SK-N-SH (cell line): ENCODE measurements around the gene S100A5. TPM values are rescaled to one million over a fixed set of nuclear protein-coding genes. Genes with fewer than 3 reads are reported as not detected.

Source experiments
- CTCF ChIA-PET: fragments of 300-600, 350-600 bp; formaldehyde crosslinking; extraction: SDS; loops from one replicate; lab custom pipeline; 2021; lab: Yijun Ruan, JAX
- POLR2A ChIA-PET: fragments of 350-600 bp; sonication (Branson Sonifier 250); formaldehyde crosslinking; extraction: SDS; loops from one replicate; lab custom pipeline; 2020; ENCODE audit warnings: antibody characterized with exemption, inconsistent platforms; lab: Yijun Ruan, JAX
- DNase-seq: peaks from one replicate; pipeline ENCODE4 v3.0.0; 2012
- H2AFZ ChIP-seq: fragments of 200-600 bp; sonication (generic); 2 replicates; pipeline ENCODE4 v1.8.1; 2016; ENCODE audit warnings: antibody characterized with exemption, mild to moderate bottlenecking, low read depth
- H3F3A ChIP-seq: fragments of 200-600 bp; sonication (generic); replicated peaks from 2 replicates; pipeline ENCODE3; 2016; ENCODE audit warnings: antibody characterized with exemption, mild to moderate bottlenecking; ENCODE audit not compliant: insufficient read depth
- H3K27ac ChIP-seq, 2 experiments: fragments of 200-500 bp in 1 of 2; fragments of 200-600 bp in 1 of 2; sonication (Bioruptor generic) in 1 of 2; sonication (generic), shearing (Covaris generic) in 1 of 2; 2 replicates each; pipeline versions ENCODE4 v1.5.1 to v1.6.1; 2014 to 2016; ENCODE audit warnings: low read depth in 2 of 2, inconsistent platforms in 1 of 2, low read length in 1 of 2, mild to moderate bottlenecking in 1 of 2, mixed read lengths in 1 of 2
- H3K27me3 ChIP-seq: fragments of 200-600 bp; sonication (generic), shearing (Covaris generic); 2 replicates; pipeline ENCODE4 v1.6.1; 2016; ENCODE audit warnings: mixed run types; ENCODE audit not compliant: insufficient read depth
- H3K36me3 ChIP-seq, 2 experiments: fragments of 200-500 bp in 1 of 2; fragments of 200-600 bp in 1 of 2; sonication (Bioruptor generic) in 1 of 2; sonication (generic) in 1 of 2; replicated peaks in 1 of 2; 2 replicates each; pipeline versions ENCODE3 to v1.5.1; 2014 to 2016; ENCODE audit warnings: low read length in 1 of 2, mild to moderate bottlenecking in 1 of 2; ENCODE audit not compliant: insufficient read depth in 2 of 2, control insufficient read depth in 1 of 2
- H3K4me1 ChIP-seq, 2 experiments: fragments of 200-500 bp in 1 of 2; fragments of 200-600 bp in 1 of 2; sonication (Bioruptor generic) in 1 of 2; sonication (generic), shearing (Covaris generic) in 1 of 2; 2 replicates each; pipeline versions ENCODE4 v1.5.1 to v1.6.1; 2014 to 2016; ENCODE audit warnings: low read depth in 1 of 2, low read length in 1 of 2, mixed run types in 1 of 2; ENCODE audit not compliant: insufficient read depth in 2 of 2, control insufficient read depth in 1 of 2
- H3K4me2 ChIP-seq: fragments of 200-600 bp; sonication (generic), shearing (Covaris generic); 2 replicates; pipeline ENCODE4 v1.6.1; 2017; ENCODE audit warnings: mixed run types
- H3K4me3 ChIP-seq, 2 experiments: fragments of 200-500 bp in 1 of 2; fragments of 200-600 bp in 1 of 2; sonication (Bioruptor generic) in 1 of 2; sonication (generic), shearing (Covaris generic) in 1 of 2; 2 replicates each; pipeline versions ENCODE4 v1.5.1 to v1.8.1; 2014 to 2016; ENCODE audit warnings: low read depth in 2 of 2, inconsistent platforms in 1 of 2, low read length in 1 of 2, mild to moderate bottlenecking in 1 of 2, mixed read lengths in 1 of 2, moderate library complexity in 1 of 2
- H3K79me2 ChIP-seq: fragments of 200-600 bp; sonication (generic); 2 replicates; pipeline ENCODE4 v1.8.1; 2017; ENCODE audit warnings: mild to moderate bottlenecking; ENCODE audit not compliant: insufficient read depth
- H3K9ac ChIP-seq: fragments of 200-600 bp; sonication (generic); 2 replicates; pipeline ENCODE4 v1.6.1; 2017; ENCODE audit warnings: mixed run types
- H3K9me2 ChIP-seq: fragments of 200-600 bp; sonication (generic); 2 replicates; pipeline ENCODE4 v1.6.1; 2017; ENCODE audit warnings: mixed run types
- H3K9me3 ChIP-seq: fragments of 200-600 bp; sonication (generic); 2 replicates; pipeline ENCODE4 v1.6.1; 2017; ENCODE audit warnings: mixed run types, mild to moderate bottlenecking, moderate library complexity
- H4K20me1 ChIP-seq: fragments of 200-600 bp; sonication (generic); 2 replicates; pipeline ENCODE4 v1.6.1; 2017; ENCODE audit warnings: mild to moderate bottlenecking, mixed run types; ENCODE audit not compliant: insufficient read depth
- ELF1 ChIP-seq: IDR thresholded peaks from 2 replicates; pipeline ENCODE4 v1.4.0; 2012
- EP300 ChIP-seq, 2 experiments: IDR thresholded peaks; 2 replicates each; pipeline versions ENCODE4 v1.4.0 to v1.6.1; 2012; ENCODE audit warnings: borderline replicate concordance in 1 of 2, low read depth in 1 of 2, low read length in 1 of 2
- FOSL2 ChIP-seq: IDR thresholded peaks from 2 replicates; pipeline ENCODE4 v1.4.0; 2012; ENCODE audit warnings: low read depth, mild to moderate bottlenecking, moderate library complexity, borderline replicate concordance
- FOXJ3 ChIP-seq: sonication (generic); formaldehyde crosslinking; IDR thresholded peaks from 2 replicates; pipeline ENCODE4 v1.5.1; 2020; ENCODE audit warnings: mild to moderate bottlenecking, missing genetic modification reagents
- GABPA ChIP-seq: IDR thresholded peaks from 2 replicates; pipeline ENCODE4 v1.4.0; 2012; ENCODE audit warnings: low read depth, mild to moderate bottlenecking
- GATA2 ChIP-seq: sonication (generic); formaldehyde crosslinking; IDR thresholded peaks from 2 replicates; pipeline ENCODE4 v1.5.0; 2020; ENCODE audit warnings: mild to moderate bottlenecking, missing genetic modification reagents
- MEF2A ChIP-seq: IDR thresholded peaks from 2 replicates; pipeline ENCODE4 v1.4.0; 2012; ENCODE audit warnings: low read depth, borderline replicate concordance
- MXI1 ChIP-seq: IDR thresholded peaks from 2 replicates; pipeline ENCODE4 v1.6.1; 2012; ENCODE audit warnings: mild to moderate bottlenecking, low read depth, low read length, improper control_type of control experiment
- NFIC ChIP-seq: IDR thresholded peaks from 2 replicates; pipeline ENCODE4 v1.4.0; 2012; ENCODE audit warnings: borderline replicate concordance
- NRF1 ChIP-seq: IDR thresholded peaks from 2 replicates; pipeline ENCODE4 v1.6.1; 2012; ENCODE audit warnings: low read depth, mild to moderate bottlenecking, low read length
- RCOR1 ChIP-seq: fragments of 150-350 bp; IDR thresholded peaks from 2 replicates; pipeline ENCODE4 v1.6.1; 2017; ENCODE audit warnings: antibody characterized with exemption, low read length
- REST ChIP-seq: IDR thresholded peaks from 2 replicates; pipeline ENCODE4 v1.6.1; 2012; ENCODE audit warnings: mild to moderate bottlenecking, low read depth, low read length, moderate library complexity
- RXRA ChIP-seq: IDR thresholded peaks from 2 replicates; pipeline ENCODE4 v1.4.0; 2012; ENCODE audit warnings: low read depth, mild to moderate bottlenecking, borderline replicate concordance
- SIN3A ChIP-seq: IDR thresholded peaks from 2 replicates; pipeline ENCODE4 v1.6.1; 2012; ENCODE audit warnings: low read depth, mild to moderate bottlenecking, low read length, moderate library complexity, borderline replicate concordance
- YY1 ChIP-seq: IDR thresholded peaks from 2 replicates; pipeline ENCODE4 v1.4.0; 2012; ENCODE audit warnings: low read depth, mild to moderate bottlenecking
- ZBTB33 ChIP-seq: IDR thresholded peaks from 2 replicates; pipeline ENCODE4 v1.4.0; 2012; ENCODE audit warnings: low read depth, borderline replicate concordance
- whole genome bisulfite sequencing: methylation state at CpG from one replicate; pipeline ENCODE4 v1.1.6; 2017; ENCODE audit warnings: low lambda C conversion rate; 5-methylcytosine and 5-hydroxymethylcytosine counted together
- polyA plus RNA-seq, 3 experiments: library from polyadenylated mRNA; depleted of rRNA; stranded (reverse); fragments of >200 nt; gene quantifications; 2 replicates each; pipeline ENCODE4 v1.2.3, GENCODE V29; 2012
- TF ChIP-seq, protein P1 (sequence below): IDR thresholded peaks from 2 replicates; pipeline ENCODE4; 2012
- TF ChIP-seq, protein P2 (sequence below): fragments of 150-350 bp; IDR thresholded peaks from 2 replicates; pipeline ENCODE4 v1.6.1; 2017; ENCODE audit warnings: antibody characterized with exemption, low read length, low read depth, borderline replicate concordance
- TF ChIP-seq, protein P3 (sequence below): IDR thresholded peaks from 2 replicates; pipeline ENCODE4 v1.4.0; 2012; ENCODE audit warnings: low read depth, borderline replicate concordance

The S100A5 gene
- polyA plus RNA-seq, 1 of the 3 experiments (the other 2 are of a cell fraction) = 0.15 TPM

- Histone ChIP-seq H3K4me2 (no peak overlapping the region), H3K4me1 (peaks cover 15 to 38% of the 10 kb centered on the region in 2 experiments; a peak in 3 of 4 replicates), H3K27ac (no peak overlapping the region), H3K36me3 (peaks cover 4 to 11% of the 10 kb centered on the region in 2 experiments), H3K9me3 (no peaks in the 10 kb centered on the region), H3K9me2 (no peaks in the 10 kb centered on the region), H3K4me3 (no peak overlapping the region), H3K9ac (no peak overlapping the region), H2AFZ (no peak overlapping the region), H3F3A (peaks cover 40% of the 10 kb centered on the region), H3K27me3 (no peaks in the 10 kb centered on the region), H3K79me2 (peaks cover 30% of the 10 kb centered on the region), H4K20me1 (peaks cover 4% of the 10 kb centered on the region; the same call in 1 of the 2 replicates)
- ChIA-PET CTCF (interaction anchor here (0.9 to 8.4 kb wide), 3 partner anchors 26 to 35 kb away, joined by 3 to 45 read pairs (median 20); no protein-coding TSS in a partner anchor), POLR2A (no interaction called here)
- TF ChIP-seq GATA2 (no peak), ZBTB33 (no peak), GABPA (no peak), RXRA (no peak), FOXJ3 (CRISPR knock-in tag) (no peak), FOSL2 (no peak), NRF1 (no peak), NFIC (no peak), SIN3A (no peak), EP300 (IDR thresholded peaks at IDR 0.05; ENCODE audit: borderline replicate concordance in 1 of 2, low read depth in 1 of 2, low read length in 1 of 2) (no peak), ELF1 (no peak), MXI1 (no peak), REST (no peak), RCOR1 (no peak), MEF2A (no peak), YY1 (no peak)
- TF ChIP-seq, protein P1, sequence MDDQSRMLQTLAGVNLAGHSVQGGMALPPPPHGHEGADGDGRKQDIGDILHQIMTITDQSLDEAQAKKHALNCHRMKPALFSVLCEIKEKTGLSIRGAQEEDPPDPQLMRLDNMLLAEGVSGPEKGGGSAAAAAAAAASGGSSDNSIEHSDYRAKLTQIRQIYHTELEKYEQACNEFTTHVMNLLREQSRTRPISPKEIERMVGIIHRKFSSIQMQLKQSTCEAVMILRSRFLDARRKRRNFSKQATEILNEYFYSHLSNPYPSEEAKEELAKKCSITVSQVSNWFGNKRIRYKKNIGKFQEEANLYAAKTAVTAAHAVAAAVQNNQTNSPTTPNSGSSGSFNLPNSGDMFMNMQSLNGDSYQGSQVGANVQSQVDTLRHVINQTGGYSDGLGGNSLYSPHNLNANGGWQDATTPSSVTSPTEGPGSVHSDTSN = no peak
- TF ChIP-seq, protein P2, sequence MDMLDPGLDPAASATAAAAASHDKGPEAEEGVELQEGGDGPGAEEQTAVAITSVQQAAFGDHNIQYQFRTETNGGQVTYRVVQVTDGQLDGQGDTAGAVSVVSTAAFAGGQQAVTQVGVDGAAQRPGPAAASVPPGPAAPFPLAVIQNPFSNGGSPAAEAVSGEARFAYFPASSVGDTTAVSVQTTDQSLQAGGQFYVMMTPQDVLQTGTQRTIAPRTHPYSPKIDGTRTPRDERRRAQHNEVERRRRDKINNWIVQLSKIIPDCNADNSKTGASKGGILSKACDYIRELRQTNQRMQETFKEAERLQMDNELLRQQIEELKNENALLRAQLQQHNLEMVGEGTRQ = no peak
- TF ChIP-seq, protein P3, sequence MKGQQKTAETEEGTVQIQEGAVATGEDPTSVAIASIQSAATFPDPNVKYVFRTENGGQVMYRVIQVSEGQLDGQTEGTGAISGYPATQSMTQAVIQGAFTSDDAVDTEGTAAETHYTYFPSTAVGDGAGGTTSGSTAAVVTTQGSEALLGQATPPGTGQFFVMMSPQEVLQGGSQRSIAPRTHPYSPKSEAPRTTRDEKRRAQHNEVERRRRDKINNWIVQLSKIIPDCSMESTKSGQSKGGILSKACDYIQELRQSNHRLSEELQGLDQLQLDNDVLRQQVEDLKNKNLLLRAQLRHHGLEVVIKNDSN = no peak
- DNase-seq = no peak
- 89% methylated on average over 6 of the region's 6 CpGs for WGBS
Observed at GRCh38 chr1:153537376-153537730, 3.4 kb downstream of the S100A5 start.
